Measurements from ENCODE around the gene SPEF1.

The SPEF1 gene

DNA sequence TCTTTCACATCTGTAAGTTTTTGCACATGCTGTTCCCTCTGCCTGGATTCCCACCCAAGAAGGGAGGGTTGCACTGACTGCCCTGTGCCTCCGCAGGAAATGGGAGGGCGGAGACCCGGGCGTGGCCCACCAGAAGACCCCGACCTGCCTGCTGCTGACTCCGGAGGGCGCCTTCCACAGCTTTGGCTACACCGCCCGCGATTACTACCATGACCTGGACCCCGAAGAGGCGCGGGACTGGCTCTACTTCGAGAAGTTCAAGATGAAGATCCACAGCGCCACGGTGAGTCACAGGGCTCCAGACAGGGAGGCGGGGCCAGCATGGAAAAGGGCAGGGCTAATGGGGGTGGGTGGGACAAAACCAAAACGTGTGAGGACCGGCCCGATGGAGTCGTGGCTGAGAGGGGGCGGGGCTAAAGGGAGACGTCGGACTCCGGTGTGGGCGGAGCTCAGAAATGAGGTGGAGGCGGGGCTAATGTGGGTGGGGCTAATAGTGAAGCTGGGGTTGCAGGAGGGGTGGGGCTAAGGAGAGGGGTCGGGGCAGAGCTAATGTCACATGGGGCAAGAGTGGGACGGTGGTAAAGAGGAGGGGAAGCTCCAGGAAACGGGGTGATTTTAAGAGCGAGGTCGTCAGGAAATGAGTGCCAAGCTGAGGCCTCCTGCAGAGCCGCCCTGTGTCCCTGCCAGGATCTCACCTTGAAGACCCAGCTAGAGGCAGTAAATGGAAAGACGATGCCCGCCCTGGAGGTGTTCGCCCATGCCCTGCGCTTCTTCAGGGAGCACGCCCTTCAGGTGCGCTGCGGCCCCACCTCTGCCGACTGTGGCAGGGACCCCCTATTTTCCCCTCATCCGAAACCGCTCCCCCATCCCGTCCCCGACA is 36.2 kb downstream of the SPEF1 start:
- peak; percentile 54 for DNase-seq

DNA sequence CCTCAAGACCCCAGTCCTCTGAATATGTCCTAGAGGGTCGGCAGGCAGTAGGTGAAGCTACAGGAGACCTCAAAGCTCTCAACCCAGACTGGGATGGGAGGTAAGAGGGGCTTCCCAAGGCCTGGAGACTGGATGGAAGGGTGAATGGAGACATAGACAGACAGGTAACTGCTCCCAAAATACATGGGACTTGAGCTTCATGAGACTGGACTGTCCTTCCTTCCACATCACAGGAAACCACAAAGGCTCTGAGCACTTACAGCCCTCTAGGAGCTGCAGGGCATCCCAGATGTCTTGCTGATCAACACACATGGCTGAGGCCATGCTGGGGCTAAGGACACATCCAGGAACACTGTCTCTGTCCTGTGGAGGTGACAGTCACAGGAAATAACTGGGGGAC is 37.2 kb downstream of the SPEF1 start:
- DNase-seq = no peak

DNA sequence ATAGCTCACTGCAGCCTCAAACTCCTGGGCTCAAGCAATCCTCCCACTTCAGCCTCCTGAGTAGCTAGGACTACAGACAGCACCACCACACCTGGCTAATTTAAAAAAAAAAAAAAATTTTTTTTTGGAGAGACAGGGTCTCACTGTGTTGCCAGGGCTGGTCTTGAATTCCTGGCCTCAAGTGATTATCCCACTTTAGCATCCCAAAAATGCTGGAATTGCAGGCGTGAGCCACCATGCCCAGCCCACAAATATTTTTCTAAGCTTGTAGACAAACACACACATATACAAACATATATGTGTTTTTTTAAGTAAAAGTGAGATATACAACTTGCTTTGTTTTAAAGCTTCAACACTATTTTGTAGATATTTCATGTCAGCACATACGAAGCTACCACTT is 38.0 kb downstream of the SPEF1 start:
- no peak for DNase-seq

DNA sequence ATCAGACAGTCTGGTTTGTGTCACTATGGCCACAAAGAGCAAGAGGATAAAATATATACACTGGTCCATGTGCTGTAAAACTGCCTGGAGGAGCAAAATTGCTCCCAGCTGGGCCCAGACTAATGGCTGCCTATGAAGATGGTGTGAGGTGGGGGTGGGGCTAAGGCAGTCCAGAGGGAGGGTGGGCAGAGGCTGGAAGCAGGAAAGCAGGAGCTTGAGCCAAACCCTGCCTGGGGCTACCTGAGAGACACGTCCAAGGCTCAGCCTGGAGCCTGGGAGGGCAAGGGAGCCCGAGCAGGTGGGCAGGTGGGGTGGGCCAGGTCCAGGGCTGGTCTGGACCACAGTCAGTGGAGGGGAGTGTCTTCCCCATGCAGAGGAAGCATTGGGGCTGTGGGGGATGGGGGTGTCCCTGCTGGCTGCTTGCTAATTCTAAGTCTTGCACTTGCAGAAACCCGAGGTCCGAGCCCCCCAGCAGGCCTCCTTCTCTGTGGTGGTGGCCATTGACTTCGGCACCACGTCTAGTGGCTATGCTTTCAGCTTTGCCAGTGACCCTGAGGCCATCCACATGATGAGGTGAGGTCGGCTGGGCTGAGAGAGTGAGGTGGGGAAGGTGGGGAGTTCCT is 39.3 kb downstream of the SPEF1 start:
- no peak for DNase-seq

DNA sequence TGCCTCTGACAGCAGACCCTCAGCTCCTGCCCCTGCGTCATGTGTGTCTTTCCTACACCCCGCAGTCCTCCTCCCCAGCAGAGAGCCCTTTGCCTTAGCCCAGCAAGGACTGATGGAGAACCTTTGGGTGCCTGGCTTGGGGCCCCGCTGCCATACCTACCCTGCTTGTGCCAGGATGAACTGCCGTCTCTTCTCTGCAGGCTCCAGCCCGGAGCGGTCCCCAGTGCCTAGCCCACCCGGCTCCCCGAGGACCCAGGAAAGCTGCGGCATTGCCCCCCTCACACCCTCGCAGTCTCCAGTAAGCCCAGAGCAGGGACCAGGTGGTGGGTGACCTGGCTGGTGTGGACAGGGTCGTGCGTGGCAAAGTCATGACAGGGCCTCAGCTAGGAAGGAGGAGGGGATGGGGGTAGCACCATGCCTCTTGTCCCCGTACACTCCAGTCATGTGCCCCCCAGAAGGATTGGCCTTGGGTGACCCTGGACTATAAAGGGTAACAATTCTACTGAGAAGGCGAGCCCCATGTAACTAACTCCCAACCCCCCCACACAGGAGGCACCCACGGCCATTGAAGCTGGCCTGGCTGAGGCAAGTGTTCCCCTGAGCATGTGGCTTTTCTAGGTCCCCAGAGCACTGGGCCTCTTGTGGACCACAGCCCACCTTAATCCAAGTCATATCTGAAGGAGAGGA is 40.5 kb downstream of the SPEF1 start:
- no peak for DNase-seq

DNA sequence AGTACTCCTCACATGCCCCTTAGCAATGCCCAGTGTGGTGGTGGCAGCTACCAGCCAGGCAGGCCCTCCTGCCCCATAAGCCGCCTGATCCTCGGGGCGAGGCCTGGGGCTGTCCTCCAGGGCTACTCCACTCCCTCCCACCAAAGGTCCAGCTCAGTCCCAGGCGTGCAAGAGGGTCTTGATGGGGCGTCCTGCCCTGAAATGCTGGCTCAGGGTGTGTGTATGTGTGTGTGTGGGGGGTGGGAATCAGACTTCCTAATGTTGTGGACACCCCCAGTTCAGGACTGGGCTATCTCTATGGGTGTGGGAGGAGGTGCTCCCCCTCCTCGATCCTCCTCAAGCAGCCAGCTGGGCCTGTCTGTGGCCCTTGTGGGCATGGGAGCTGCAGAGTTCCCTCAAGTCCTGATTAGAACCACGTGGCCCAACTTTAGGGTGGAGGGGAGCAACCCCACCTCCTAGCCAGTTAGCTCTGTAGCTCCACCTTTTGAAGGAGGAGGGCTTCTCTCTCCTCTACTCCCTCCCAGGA is 41.3 kb downstream of the SPEF1 start:
- DNase-seq = no peak

DNA sequence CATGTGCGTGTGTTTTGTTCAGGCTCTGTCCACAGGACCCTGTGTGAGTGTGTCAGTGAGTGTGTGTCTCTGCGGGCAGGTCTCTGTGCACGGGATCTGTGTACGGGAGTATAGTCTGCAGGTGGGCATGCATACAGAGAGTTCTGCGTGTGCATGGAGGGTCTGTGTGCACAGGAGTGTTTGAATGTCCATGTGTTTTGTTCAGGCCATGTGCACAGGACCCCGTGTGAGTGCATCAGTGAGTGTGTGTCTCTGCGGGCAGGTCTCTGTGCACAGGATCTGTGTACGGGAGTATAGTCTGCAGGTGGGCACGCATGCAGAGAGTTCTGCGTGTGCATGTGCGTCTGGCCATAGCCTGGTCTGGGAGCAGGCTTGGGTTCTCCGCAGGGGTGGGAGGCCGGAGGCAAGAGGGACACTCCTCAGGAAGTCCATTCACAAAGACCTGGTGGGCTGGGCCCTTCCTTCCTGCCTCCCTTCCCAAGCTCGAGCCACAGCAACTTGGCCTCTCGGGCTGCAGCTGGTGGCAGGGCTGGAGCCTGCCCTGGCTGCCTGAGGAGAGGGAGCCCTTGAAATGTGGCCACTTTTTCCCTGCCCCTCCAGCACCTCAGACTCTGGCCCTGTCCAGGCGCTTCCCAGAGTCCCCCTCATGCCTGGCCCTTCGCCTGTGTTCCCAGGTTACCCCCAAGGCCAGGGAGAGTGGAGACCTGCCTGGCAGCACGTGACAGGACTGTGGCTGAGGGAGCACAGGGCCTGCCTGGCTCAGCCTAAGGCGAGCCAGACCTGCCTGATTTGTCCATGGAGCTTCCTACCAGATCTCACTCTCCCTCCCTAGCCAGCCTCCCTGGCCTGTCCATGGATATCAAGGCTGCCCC is 42.0 kb downstream of the SPEF1 start:
- no peak for DNase-seq

DNA sequence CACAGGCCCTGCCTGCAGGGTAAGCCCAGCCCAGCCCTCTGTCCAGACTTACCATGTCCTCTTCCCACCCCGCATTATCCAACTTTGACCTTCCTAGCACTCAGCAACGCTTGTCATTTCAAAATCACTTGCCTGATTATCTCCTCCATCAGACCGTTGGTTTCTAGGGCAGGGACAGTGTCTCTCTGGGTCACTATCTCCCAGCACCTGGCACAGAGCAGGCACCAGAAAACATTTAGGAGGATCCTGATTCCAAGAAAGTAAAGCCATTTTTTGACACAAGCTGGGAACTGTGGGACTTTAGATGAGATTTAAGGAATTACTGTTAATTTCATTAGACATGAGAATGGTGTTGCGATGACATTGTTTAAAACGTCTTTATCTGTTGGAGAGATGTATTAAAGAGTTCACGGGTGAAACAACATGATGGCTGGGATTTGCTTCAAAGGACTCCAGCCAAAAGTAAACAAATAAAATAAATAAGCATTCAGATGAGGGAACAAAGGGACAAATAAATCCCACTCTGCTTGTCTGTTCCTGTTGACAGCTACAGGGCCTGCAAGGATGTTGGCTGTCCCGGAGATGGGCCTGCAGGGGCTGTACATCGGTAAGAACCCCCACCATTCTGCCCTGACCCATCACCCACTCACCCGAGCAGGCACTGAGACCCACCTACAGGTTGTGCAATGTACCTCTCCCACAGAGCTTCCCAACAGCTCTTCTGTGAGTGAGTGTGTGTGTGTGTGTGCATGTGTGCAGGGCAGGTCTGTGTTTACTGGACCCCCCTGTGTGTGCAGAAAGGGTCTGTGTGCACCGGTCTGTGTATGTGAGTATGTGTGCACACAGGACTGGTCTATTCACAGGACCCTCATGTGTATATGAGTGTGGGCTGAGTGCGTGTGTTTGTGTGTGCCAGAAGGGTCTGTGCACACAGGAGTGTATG is 42.9 kb downstream of the SPEF1 start:
- DNase-seq = no peak

DNA sequence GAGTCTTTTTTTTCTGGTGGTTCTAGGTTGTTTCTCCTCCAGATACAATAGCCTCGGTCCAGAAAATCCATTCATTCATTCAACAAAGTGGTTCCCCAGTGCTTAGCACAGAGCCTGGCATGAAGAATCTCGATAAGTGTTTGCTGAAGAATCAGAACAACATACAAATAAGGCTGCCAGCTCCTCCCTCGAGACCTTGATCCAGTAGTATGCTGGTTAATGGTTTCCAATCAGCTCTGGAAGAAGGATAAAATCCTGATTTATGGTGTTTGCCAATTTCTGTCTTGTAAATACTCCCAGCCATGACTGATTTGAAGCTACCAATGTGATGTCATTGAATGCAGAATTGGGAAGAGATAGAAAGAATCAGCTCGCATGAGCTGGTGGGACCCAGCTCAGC is 45.5 kb downstream of the SPEF1 start:
- no peak for DNase-seq

DNA sequence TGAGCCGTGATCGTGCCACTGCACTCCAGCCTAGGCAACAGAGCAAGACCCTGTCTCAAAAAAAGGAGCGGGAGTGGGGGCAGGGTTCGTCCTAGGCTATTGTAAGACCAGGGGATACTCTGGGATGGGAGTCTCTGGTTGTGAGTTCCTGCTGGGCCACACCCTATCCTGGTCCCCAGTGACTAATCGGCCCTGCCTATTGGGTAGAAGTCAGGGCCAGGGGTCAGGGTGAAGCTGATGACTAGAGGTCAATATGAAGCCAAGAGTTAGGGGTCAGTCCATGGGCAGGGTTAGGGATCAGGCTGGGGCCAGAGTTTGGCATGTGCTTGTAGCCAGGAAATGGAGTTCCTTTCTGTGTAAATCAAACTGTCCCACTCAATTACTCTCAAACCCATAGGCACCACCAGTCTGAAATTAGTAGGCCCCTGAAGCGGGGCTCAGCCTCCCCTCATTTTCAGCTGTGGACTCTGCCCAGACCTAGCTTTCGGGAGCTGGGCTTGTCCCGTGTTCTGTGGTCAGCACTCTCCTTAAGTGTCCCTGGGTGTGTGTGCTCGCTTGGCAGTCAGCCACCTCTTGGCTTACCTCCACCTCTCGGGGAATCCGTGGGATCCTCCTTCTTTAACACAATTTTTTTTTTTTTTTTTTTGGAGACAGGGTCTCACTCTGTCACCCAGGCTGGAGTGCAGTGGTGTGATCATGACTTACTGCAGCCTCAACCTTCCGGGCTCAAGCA is 47.0 kb downstream of the SPEF1 start:
- DNase-seq = no peak

DNA sequence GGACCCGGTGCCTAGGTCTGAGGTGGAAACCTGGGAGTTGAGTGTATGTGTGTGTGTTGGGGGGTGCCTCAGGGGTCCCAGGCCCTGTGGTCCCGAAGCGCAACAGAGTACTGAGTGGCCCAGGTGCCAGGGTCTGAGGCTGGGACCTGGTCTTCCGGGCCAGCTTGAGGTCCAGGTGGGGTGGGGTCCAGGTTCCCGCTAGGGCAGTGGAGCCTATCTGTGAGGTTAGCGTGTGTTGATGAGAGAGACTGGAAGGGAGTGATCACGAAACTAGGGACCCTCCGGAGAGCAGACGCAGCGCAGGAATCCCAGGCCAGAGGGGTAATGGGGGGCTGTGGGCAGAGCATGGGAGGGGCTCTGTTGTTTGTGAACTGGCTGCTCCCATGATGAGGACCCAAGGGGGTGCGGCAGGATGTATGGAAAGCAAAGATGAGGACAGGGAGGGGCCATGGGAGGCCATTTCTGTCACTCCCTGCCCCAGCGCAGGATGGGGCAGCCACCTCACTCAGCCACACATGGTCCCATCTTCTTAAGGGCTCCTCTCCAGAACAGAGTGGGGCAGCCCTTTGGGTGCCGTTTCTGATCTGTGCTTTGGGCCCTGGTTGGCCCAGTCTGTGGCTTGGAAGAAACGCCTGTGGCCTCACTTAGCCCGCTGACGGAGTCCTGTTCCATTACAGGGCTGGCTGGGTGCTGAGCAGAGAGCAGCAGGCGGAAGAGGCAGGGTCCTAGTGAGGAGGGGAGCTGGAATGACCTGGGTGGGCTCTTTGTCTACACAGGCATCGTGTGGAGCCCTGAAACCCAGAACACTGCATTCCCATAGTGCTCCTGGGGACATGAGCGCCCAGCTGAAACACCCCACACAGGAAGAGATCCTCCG is 47.9 kb downstream of the SPEF1 start:
- DNase-seq = no peak

DNA sequence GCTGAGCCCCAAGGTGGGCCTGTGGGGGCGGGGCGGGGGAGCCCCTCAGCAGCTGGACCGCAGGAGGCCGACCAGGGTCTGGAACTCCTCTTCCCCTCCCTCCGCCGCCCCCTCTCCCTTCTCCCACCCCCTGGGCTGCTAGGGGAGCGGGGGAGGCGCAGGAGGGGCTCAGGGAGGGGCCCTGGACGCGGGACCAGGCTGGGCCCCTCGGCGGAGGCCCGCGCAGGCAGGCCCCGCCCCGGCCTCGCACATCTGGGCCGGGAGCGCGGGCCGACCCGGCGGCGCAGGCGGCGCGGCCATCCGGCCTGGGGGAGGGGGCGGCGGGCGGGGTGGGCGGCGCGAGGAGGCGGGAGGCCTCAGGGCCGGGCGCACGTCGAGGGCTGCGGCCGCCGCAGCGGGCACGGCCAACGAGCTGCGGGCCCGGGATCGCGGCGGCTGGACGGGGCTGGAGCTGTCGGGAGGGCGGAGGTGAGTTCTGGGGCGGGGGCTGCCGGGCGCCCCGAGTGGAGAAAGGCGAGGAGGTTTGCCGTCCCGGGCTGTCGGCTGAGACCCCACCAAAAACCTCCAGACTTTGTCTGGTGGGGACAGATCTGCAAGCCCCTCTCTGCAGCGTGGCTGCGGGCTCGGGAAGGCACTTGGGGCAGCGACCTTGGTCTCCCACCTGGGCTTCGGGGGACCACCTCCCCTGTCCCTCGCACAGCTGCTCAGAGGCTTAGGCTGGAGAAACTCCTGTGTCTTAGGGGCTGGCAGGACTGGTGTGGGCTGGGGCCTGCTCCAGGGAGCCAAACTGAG is 48.7 kb downstream of the SPEF1 start, which contains the start of gene HSPA12B:
Gene HSPA12B, plus strand, starts transcription at position 359 of the 792 bp plus-strand sequence. CDS start 5,990 bp downstream, outside the sequence.
- DNase-seq = no peak

DNA sequence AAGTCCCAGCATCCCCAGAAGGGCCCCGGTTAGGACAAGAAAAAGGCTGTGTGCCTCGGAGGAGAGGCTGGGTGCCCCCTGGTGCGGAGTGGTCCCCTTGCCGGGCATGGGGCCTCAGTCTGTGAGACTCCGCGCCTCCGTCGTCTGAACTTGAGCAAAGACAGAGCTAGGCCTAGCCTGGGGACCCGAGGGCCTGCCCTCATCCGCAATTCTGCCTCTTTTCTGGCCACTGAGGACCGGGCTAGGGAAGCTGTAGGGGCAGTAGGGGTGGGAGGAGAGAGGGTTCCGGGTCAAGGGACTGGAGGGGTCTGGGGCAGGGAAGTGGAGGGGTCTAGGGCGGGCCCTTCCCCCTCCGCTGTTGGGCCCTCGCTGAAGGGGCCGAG is 49.3 kb downstream of the SPEF1 start:
- no peak for DNase-seq

DNA sequence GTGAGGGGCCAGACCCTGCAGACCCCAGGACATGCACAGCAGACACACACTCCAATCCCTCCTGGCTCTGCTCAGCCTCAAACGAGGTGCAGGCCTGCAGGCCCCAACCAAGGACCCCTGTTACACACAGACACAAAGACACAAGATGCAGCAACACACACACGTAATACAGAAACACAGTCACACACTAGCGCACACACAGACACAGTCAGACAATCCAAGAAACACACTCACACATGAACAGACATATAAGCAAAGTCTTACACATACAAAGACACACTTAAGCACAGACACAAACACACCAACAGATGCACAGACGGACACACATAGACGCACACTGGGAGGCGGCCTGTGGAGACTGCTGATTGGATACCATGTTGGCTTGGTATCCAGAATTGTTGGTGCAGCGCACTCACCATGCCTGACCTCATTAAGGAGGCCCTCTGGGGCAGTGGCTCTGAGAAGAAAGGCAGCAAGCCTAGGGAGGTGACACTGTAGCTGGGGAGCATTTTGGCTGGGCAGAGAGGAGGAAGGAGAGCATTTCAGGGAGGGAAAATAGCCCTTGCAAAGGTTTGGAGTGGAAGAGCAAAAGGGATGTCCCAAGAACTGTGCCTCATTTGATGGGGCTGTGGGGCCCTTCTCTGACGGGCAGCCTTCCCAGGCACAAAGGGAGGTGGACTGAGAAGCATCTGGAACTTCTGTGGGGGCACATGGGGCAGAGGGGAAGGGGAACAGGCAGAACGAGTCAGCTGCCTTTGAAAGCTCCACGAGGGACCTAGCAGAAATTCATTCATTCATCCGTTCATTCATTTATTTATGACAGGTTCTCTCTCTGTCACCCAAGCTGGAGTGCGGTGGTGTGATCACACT is 50.2 kb downstream of the SPEF1 start:
- DNase-seq = no peak

DNA sequence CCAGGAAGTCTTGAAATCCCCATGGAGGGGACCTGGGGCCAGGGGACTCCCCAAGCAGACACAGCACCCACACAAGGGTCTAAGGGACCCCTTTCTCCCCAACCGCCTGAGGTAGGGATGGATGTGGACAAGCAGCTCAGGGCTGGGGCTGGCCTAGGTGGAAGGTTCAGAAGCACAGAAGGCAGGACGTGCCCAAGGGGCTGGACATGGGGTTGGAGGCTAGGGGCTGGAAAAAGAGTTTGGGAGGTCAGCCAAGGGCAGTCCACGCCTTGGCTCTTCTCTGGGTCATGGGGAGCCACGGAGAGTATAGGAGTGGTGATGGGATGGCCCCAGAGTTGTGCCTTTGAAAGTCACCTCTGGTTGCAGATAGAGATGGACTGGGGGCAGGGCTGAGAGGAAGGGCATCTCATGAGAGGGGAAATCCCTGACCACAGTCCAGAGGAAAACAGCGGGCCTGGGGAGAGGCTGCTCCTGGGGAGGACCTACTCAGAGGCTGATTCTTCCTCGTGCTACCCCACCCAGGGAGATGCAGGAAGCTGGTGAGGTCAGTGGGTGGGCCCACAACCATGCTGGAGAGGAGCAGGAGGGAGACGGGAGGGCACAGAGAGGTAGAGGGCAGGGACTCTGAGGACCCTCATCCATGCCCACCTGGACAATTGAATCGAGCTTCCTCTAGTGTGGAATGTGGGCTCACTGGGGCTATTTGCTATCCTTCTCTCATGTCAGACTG is 51.3 kb downstream of the SPEF1 start:
- no peak for DNase-seq

DNA sequence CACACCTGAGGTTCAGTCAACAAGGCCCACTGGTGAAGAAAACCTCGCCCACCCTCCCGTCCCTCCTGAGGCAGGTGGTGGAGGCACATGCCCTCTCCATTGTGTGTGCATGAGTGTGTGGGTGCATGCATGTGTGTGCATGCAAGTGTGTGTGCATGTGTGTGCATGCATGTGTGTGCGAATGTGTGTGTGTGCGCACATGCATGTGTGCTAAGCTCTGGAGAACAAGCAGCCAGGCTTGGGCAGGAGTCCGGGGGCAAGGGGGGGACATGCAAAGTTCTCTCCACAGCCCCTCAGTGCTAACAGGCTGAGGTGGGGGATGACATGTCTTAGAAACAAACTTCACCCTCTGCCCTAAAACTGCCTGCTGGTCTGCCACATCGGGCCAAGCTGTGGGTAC is 51.9 kb downstream of the SPEF1 start:
- no peak for DNase-seq

DNA sequence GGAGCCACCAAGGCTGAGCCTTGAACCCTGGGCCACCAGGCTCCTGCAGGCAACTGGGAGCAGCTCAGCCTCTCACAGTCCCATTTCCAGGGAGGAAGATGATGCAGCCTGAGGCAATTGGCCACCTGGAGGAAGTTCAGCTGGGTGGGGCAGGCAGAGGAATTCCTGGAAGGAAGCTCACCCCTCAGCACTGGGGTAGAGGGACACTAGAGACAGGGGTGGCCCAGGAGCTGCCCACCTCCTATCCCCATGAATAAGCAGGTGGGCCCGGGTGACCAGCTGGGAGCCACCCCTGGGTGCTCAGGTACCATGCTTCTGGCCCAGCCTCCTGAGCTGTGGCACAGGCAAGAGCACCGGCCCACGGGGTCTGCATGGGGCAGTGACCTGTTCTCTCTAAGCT is 52.4 kb downstream of the SPEF1 start:
- no peak for DNase-seq

Measured in activated effector memory CD4-positive, alpha-beta T cell treated with Interleukin-2 at 50 U/mL for 16 hours (primary cell).